Endothelial cell (in vitro differentiated cells): ENCODE data around the gene CEMIP. TPM values are rescaled to one million over a fixed set of nuclear protein-coding genes. Genes with fewer than 3 reads are reported as not detected.
A peak's percentile ranks its signal among the peaks of the same experiment; 100 is the strongest.

Experiments used
- DNase-seq: peaks from one replicate; pipeline ENCODE4 v3.0.0; 2021; ENCODE audit warnings: low spot score
- H3K27ac Mint-ChIP-seq: one replicate; pipeline ENCODE4 v1.8.0; 2021; ENCODE audit warnings: mixed read lengths, inconsistent platforms; ENCODE audit not compliant: unreplicated experiment
- H3K27me3 Mint-ChIP-seq: one replicate; pipeline ENCODE4 v1.8.0; 2021; ENCODE audit warnings: mild to moderate bottlenecking, moderate library complexity, mixed read lengths, inconsistent platforms; ENCODE audit not compliant: unreplicated experiment
- H3K36me3 Mint-ChIP-seq: one replicate; pipeline ENCODE4 v1.8.0; 2021; ENCODE audit warnings: mild to moderate bottlenecking, low read depth, mixed read lengths, inconsistent platforms; ENCODE audit not compliant: unreplicated experiment
- H3K4me1 Mint-ChIP-seq: one replicate; pipeline ENCODE4 v1.8.0; 2021; ENCODE audit warnings: mild to moderate bottlenecking, mixed read lengths, inconsistent platforms; ENCODE audit not compliant: unreplicated experiment
- H3K4me3 Mint-ChIP-seq: one replicate; pipeline ENCODE4 v1.8.0; 2021; ENCODE audit warnings: mild to moderate bottlenecking, mixed read lengths, inconsistent platforms; ENCODE audit not compliant: unreplicated experiment
- H3K9me3 Mint-ChIP-seq: one replicate; pipeline ENCODE4 v1.8.0; 2021; ENCODE audit warnings: mixed read lengths, inconsistent platforms; ENCODE audit not compliant: unreplicated experiment
- total RNA-seq: library from RNA; stranded (reverse); fragmentation: NEBNext Ultra II Directional; extraction: Animal tissue kit (Norgen Biotek cat#: 25700); gene quantifications from one replicate; pipeline ENCODE4 v1.2.1, GENCODE V29; 2021; ENCODE audit not compliant: unreplicated experiment
- TF ChIP-seq, protein P1 (sequence below): fragments of 200-600 bp; sonication (generic); IDR thresholded peaks from one replicate; pipeline ENCODE4 v1.5.0; 2021; ENCODE audit warnings: antibody characterized with exemption; ENCODE audit not compliant: unreplicated experiment

CEMIP gene
- total RNA-seq, 1 donor from 2014 or later: not detected

DNA sequence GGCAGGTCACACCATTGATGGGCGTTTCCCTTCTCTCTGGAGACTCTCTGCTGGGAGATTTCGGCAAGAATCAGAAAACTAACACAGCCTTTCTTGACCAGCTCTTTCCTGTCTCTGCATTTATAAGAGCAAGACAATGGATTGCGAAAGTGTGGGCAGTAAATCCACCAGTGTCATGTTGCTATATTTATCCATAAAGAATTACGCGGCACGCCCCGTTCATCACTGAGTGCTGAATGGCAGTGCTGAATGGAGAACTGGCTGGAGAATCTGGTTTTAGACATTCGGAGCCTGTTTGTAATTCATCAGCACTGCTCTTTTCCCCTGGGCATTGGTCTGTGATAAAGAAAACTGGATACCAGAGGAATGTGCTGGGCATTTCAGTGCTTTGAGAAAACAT lies 2.0 kb upstream of the CEMIP start:
- no peak overlapping the region for H3K27ac Mint-ChIP-seq
- peaks cover 7% of the 10 kb centered on the region for H3K27me3 Mint-ChIP-seq
- DNase-seq: no peak
- no peaks in the 10 kb centered on the region for H3K36me3 Mint-ChIP-seq
- H3K4me1 Mint-ChIP-seq: peaks cover 21% of the 10 kb centered on the region
- TF ChIP-seq, protein P1, sequence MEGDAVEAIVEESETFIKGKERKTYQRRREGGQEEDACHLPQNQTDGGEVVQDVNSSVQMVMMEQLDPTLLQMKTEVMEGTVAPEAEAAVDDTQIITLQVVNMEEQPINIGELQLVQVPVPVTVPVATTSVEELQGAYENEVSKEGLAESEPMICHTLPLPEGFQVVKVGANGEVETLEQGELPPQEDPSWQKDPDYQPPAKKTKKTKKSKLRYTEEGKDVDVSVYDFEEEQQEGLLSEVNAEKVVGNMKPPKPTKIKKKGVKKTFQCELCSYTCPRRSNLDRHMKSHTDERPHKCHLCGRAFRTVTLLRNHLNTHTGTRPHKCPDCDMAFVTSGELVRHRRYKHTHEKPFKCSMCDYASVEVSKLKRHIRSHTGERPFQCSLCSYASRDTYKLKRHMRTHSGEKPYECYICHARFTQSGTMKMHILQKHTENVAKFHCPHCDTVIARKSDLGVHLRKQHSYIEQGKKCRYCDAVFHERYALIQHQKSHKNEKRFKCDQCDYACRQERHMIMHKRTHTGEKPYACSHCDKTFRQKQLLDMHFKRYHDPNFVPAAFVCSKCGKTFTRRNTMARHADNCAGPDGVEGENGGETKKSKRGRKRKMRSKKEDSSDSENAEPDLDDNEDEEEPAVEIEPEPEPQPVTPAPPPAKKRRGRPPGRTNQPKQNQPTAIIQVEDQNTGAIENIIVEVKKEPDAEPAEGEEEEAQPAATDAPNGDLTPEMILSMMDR: no peak
- H3K4me3 Mint-ChIP-seq: no peak overlapping the region
- no peaks in the 10 kb centered on the region for H3K9me3 Mint-ChIP-seq

DNA sequence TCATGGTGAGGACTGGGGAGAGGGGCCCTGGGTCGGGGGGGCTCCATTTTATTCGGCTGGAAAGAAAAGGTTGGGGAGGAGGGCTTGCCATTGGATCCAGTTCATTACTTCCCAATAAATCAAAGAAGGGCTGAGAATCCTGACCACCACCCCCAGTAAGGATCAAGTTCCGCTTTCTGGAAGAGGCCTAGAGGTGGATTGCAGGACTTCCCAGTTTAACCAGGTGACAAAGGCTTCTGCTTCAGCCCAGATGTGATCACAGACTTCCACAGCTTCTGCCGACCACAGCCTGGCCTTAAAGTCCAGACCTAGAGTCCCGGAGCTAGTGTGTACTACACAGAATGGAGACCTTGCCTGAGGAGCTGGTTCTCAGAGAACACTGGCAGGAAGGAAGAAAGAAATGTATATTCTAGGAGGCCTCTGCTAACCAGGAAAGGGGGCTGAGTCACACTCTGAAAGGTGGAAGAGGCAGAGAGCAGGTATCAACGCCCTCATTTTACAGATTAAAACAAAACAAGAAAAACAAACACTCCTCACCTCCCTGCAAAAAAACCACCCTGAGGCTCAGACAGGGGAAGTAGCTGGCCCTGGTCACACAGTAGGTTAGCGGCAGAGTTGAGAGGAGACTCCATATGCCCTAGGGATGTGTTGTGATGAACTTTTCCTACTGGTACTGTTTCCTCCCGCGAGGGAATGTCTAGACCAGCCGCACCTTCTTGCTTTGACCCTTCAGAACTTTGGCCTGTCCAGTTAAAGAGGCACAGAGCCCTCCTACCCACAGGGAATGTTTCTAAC lies 1.1 kb upstream of the CEMIP start:
- Mint-ChIP-seq H3K4me1 (peaks cover 21% of the 10 kb centered on the region), H3K27ac (no peak overlapping the region), H3K4me3 (no peak overlapping the region), H3K36me3 (no peaks in the 10 kb centered on the region), H3K27me3 (peaks cover 7% of the 10 kb centered on the region), H3K9me3 (no peaks in the 10 kb centered on the region)
- TF ChIP-seq, protein P1: no peak
- DNase-seq: no peak

DNA sequence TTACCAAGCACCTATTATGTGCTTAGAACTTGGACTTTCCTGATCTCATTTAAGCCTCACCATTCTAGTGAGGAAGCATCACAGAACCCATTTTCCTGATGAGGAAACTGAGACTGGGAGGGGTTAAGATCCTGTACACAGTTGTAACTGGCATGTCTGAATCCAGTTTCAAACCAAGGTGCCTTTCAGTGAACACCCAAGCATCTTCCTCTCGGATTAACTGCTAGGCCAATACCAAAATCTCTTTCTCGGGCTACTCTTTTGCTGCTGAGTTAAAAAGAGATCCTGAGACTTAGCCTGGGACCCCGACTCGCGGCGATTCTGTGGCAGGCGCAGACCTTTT lies 578 bp upstream of the CEMIP start:
- Mint-ChIP-seq H3K27me3 (peaks cover 7% of the 10 kb centered on the region), H3K4me3 (no peak overlapping the region), H3K9me3 (no peaks in the 10 kb centered on the region), H3K27ac (no peak overlapping the region), H3K36me3 (no peaks in the 10 kb centered on the region), H3K4me1 (peaks cover 21% of the 10 kb centered on the region)
- DNase-seq: no peak
- TF ChIP-seq, protein P1: no peak

DNA sequence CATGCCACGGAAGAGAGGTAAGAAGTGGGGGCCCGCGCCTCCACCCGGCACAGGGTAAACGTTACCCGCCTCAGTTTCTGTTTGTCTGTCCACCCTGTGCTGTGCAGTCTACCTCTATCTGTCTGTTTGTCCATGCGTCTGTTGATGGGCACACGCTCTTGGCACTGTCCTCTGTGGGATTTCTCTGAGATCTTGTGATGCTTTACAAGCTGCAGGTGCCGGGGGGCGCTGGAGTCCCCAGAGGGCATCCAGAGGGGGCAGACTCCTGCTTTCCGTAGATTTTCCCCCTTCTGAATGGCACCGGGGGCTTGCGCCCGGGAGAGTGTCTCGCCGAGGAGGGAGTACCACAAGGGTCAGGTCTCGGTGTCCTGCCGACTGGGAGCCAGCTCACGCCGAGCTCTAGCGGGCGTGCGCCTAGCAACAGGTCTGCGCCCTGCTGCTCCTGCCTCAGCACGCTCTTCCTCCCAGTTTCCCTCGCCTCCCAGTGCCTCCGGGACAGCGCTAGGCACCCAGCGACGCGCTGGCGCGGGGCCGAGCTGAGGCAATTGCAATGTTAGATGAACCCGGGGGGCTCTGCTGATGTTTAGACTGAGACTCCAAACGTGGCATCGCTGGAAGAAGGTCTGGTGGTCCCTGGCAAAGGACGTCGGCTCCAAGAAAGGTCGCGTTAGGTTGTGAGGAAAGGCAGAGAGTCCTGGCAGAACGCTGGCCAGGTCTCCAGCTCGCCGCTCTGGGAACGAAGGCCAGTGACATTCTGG lies 667 bp downstream of the CEMIP start:
- Mint-ChIP-seq H3K4me1 (peaks cover 21% of the 10 kb centered on the region), H3K27me3 (peaks cover 7% of the 10 kb centered on the region), H3K36me3 (no peaks in the 10 kb centered on the region), H3K9me3 (no peaks in the 10 kb centered on the region), H3K4me3 (peak overlapping the region; percentile 1), H3K27ac (no peak overlapping the region)
- DNase-seq: peak; percentile 33
- TF ChIP-seq, protein P1: no peak
